Lung (tissue), 12 donors: ENCODE data around the gene PCDHGA7. TPM values are rescaled to one million over a fixed set of nuclear protein-coding genes. Genes with fewer than 3 reads are reported as not detected.

Experiments used
- ATAC-seq: fragments of 200-7000 bp; cut with Tn5 transposase; one replicate; pipeline ENCODE4 v1.9.1; 2020; ENCODE audit warnings: moderate number of reproducible peaks; ENCODE audit not compliant: insufficient read depth, low FRiP score
- DNase-seq, 3 donors: peaks; one replicate each; pipeline ENCODE4 v3.0.0-alpha.2; 2013 to 2017
- H3K27ac ChIP-seq, 2 donors: one replicate each; pipeline ENCODE4 v1.5.1; 2013; ENCODE audit warnings: mild to moderate bottlenecking in 2 of 2, moderate library complexity in 2 of 2, control low read depth in 1 of 2, inconsistent platforms in 1 of 2, low read depth in 1 of 2, low read length in 1 of 2
- H3K27me3 ChIP-seq, 3 donors: one replicate each; pipeline ENCODE4 v1.5.1; 2013; ENCODE audit warnings: low read length in 2 of 3; ENCODE audit not compliant: control insufficient read depth in 3 of 3, insufficient read depth in 3 of 3
- H3K36me3 ChIP-seq, 4 donors: one replicate each; pipeline ENCODE4 v1.5.1; 2013; ENCODE audit warnings: low read length in 4 of 4, mild to moderate bottlenecking in 1 of 4, moderate library complexity in 1 of 4; ENCODE audit not compliant: control insufficient read depth in 4 of 4, insufficient read depth in 4 of 4
- H3K4me1 ChIP-seq, 5 donors: one replicate each; pipeline ENCODE4 v1.5.1; 2013; ENCODE audit warnings: low read length in 5 of 5, mild to moderate bottlenecking in 2 of 5, moderate library complexity in 1 of 5; ENCODE audit not compliant: control insufficient read depth in 5 of 5, insufficient read depth in 5 of 5
- H3K4me3 ChIP-seq: one replicate; pipeline ENCODE4 v1.5.1; 2013; ENCODE audit warnings: mild to moderate bottlenecking, control low read depth, moderate library complexity
- H3K9ac ChIP-seq, 2 donors: one replicate each; pipeline ENCODE4 v1.5.1; 2013; ENCODE audit warnings: low read length in 2 of 2, control low read depth in 1 of 2; ENCODE audit not compliant: insufficient read depth in 1 of 2
- H3K9me3 ChIP-seq, 4 donors: one replicate each; pipeline ENCODE4 v1.5.1; 2013; ENCODE audit warnings: low read length in 3 of 4, mild to moderate bottlenecking in 1 of 4, moderate library complexity in 1 of 4; ENCODE audit not compliant: control insufficient read depth in 4 of 4, insufficient read depth in 3 of 4
- WGBS, 2 donors: extraction: QIAGEN DNeasy Blood & Tissue Kit; methylation state at CpG; one replicate each; pipeline ENCODE4 v1.1.7; 2013; 5-methylcytosine and 5-hydroxymethylcytosine counted together
- polyA plus RNA-seq, 2 donors: library from polyadenylated mRNA; stranded (reverse); fragments of 200-250 nt; gene quantifications; one replicate each; pipeline ENCODE4 v1.2.1, GENCODE V29; 2013
- total RNA-seq, 2 donors: library from RNA; depleted of rRNA in 1 of 2; stranded (reverse); fragments of >200 nt in 1 of 2; gene quantifications; one replicate each; pipeline ENCODE4 v1.2.1, GENCODE V29; 2014 to 2021
- TF ChIP-seq, protein P1 (sequence below): IDR thresholded peaks from 2 replicates; pipeline ENCODE4 v1.5.1; 2012; ENCODE audit warnings: mild to moderate bottlenecking; ENCODE audit errors: control extremely low read depth, extremely low read depth
- donor health status: control.
- donor health status: control.
- donor health status: Bipolar disorder and iron deficiency.
- donor health status: healthy.
- donor health status: DM: yes; HTN: yes; CAD: no.

Gene PCDHGA7
- total and polyA plus RNA-seq, 4 donors, result 0.23 to 6.3 (median 1.6) TPM

- Histone ChIP-seq H3K4me1 (peaks cover 0 to 3% (median 0%) of the 10 kb centered on the region in 5 donors), H3K9ac (no peak overlapping the region), H3K27me3 (no peaks in the 10 kb centered on the region), H3K9me3 (peaks cover 3 to 40% (median 24%) of the 10 kb centered on the region in 4 donors), H3K36me3 (peaks cover 0 to 3% (median 0%) of the 10 kb centered on the region in 4 donors), H3K4me3 (no peak overlapping the region), H3K27ac (no peak overlapping the region)
- ATAC-seq (no peak), DNase-seq (no peak)
- TF ChIP-seq, protein P1, sequence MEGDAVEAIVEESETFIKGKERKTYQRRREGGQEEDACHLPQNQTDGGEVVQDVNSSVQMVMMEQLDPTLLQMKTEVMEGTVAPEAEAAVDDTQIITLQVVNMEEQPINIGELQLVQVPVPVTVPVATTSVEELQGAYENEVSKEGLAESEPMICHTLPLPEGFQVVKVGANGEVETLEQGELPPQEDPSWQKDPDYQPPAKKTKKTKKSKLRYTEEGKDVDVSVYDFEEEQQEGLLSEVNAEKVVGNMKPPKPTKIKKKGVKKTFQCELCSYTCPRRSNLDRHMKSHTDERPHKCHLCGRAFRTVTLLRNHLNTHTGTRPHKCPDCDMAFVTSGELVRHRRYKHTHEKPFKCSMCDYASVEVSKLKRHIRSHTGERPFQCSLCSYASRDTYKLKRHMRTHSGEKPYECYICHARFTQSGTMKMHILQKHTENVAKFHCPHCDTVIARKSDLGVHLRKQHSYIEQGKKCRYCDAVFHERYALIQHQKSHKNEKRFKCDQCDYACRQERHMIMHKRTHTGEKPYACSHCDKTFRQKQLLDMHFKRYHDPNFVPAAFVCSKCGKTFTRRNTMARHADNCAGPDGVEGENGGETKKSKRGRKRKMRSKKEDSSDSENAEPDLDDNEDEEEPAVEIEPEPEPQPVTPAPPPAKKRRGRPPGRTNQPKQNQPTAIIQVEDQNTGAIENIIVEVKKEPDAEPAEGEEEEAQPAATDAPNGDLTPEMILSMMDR, result no peak
- 24 to 25% methylated on average over 61 of the region's 61 CpGs for WGBS, 2 donors
Measured at GRCh38 chr5:141399555-141400258, 17.2 kb downstream of the PCDHGA7 start.

DNA sequence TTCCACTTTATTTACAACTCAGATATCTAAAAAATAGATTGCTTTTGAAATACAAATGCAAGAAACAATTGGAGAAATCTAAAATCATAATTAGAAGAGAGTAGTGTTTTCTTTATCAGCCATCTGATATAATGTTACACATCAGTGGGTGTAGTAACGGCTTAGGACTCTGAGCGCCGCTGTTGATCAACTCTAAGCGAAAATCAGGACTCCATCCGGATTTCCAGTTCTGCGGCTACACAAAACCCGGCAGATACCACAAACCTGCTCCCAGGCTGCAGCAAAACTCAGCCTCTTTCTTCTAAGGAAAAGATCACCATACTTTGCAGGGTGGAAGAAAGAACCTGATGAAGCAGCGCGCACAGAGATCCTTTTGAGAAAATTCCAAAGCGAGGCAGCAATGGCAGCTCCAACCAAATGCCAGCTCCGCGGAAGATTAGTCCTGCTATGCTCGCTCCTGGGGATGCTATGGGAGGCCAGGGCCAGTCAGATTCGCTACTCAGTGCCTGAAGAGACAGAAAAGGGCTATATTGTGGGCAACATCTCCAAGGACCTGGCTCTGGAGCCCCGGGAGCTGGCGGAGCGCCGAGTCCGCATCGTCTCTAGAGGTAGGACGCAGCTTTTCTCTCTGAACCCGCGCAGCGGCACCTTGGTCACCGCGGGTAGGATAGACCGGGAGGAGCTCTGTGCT is 20.2 kb downstream of the PCDHGA7 start, which contains the start of gene PCDHGA9:
TSS of gene PCDHGA9 (plus strand) at position 226 of the 691 bp plus-strand sequence. CDS start at position 401, 175 bp downstream.
- ATAC-seq (no peak), DNase-seq (peak; percentile 37 to 45 (median 43))
- no peaks in the 10 kb centered on the region for H3K27me3 ChIP-seq

GRCh38 chr5:141403387-141403786 is 20.8 kb downstream of the PCDHGA7 start:
- Histone ChIP-seq H3K9me3 (peaks cover 3 to 51% (median 24%) of the 10 kb centered on the region in 4 donors), H3K36me3 (peaks cover 0 to 5% (median 0%) of the 10 kb centered on the region in 4 donors), H3K9ac (no peak overlapping the region), H3K4me3 (no peak overlapping the region), H3K27me3 (no peaks in the 10 kb centered on the region), H3K27ac (no peak overlapping the region), H3K4me1 (peaks cover 0 to 4% (median 0%) of the 10 kb centered on the region in 5 donors)
- 29 to 30% methylated on average over 20 to 22 of the region's 22 CpGs for WGBS, 2 donors
- TF ChIP-seq, protein P1, result no peak
- ATAC-seq (no peak), DNase-seq (no peak)

More for the DNA sequence above, 20.2 kb downstream of the PCDHGA7 start, which contains the start of gene PCDHGA9:
- Histone ChIP-seq H3K36me3 (peaks cover 0 to 5% (median 0%) of the 10 kb centered on the region in 4 donors), H3K4me1 (peaks cover 0 to 4% (median 0%) of the 10 kb centered on the region in 5 donors), H3K27ac (no peak within 1 kb of the TSS), H3K4me3 (peak within 1 kb of the TSS; percentile 3), H3K9ac (peak within 1 kb of the TSS in 1 of 2 donors; percentile 1), H3K9me3 (peaks cover 3 to 47% (median 24%) of the 10 kb centered on the region in 4 donors)
- WGBS, 2 donors, result 17 to 19% methylated on average over 27 of the region's 27 CpGs
- TF ChIP-seq, protein P1, result no peak
